B cell (primary cell): ENCODE data around the gene CASP9. TPM values are rescaled to one million over a fixed set of nuclear protein-coding genes. Genes with fewer than 3 reads are reported as not detected.

ENCODE experiments used
- ATAC-seq: fragments of 200-7000 bp; cut with Tn5 transposase; one replicate; pipeline ENCODE4 v1.10.0; 2021; ENCODE audit warnings: low read depth, mild to moderate bottlenecking, moderate number of reproducible peaks, moderate library complexity
- CTCF ChIA-PET: fragments of 350-600 bp; sonication (Branson Sonifier 250); formaldehyde crosslinking; loops from one replicate; lab custom pipeline; 2021; ENCODE audit warnings: antibody characterized with exemption, inconsistent platforms; lab: Charles Lee
- POLR2A ChIA-PET: fragments of 350-600 bp; sonication (Branson Sonifier 250); formaldehyde crosslinking; loops from one replicate; lab custom pipeline; 2021; ENCODE audit warnings: antibody characterized with exemption; lab: Charles Lee
- DNase-seq: peaks from one replicate; pipeline ENCODE4 v3.0.0; 2013
- H2AFZ ChIP-seq: 2 replicates; pipeline ENCODE4 v1.6.1; 2012; ENCODE audit warnings: mild to moderate bottlenecking, low read depth, low read length; ENCODE audit not compliant: insufficient read depth, poor library complexity, severe bottlenecking
- H3K27ac ChIP-seq, 2 donors: 1 replicate in 1 of 2; 2 replicates in 1 of 2; pipeline ENCODE4 v1.5.1; 2012 to 2013; ENCODE audit warnings: low read length in 2 of 2, mild to moderate bottlenecking in 2 of 2, moderate library complexity in 1 of 2
- H3K27me3 ChIP-seq, 4 experiments: fragments of 200-600 bp in 1 of 4; sonication (generic) in 1 of 4; replicated peaks in 1 of 4; 1 replicate in 2 of 4; 2 replicates in 2 of 4; pipeline versions ENCODE4 v1.6.1 to v1.7.0; 2013 to 2016; ENCODE audit warnings: low read length in 3 of 4, mild to moderate bottlenecking in 2 of 4, mixed read lengths in 1 of 4, moderate library complexity in 1 of 4; ENCODE audit not compliant: insufficient read depth in 4 of 4, control insufficient read depth in 3 of 4; ENCODE audit errors: control extremely low read depth in 1 of 4
- H3K36me3 ChIP-seq, 2 experiments: replicated peaks in 1 of 2; 1 replicate in 1 of 2; 2 replicates in 1 of 2; pipeline versions ENCODE4 v1.6.1 to v1.7.1; 2013; ENCODE audit warnings: low read length in 1 of 2; ENCODE audit not compliant: insufficient read depth in 2 of 2, control insufficient read depth in 1 of 2; ENCODE audit errors: control extremely low read depth in 1 of 2, extremely low read depth in 1 of 2
- H3K4me1 ChIP-seq, 2 donors: fragments of 200-600 bp in 1 of 2; sonication (generic) in 1 of 2; 1 replicate in 1 of 2; 2 replicates in 1 of 2; pipeline versions ENCODE4 v1.5.1 to v1.6.1; 2013 to 2017; ENCODE audit warnings: low read length in 2 of 2; ENCODE audit not compliant: control insufficient read depth in 2 of 2, insufficient read depth in 2 of 2
- H3K4me2 ChIP-seq: replicated peaks from 2 replicates; pipeline ENCODE3; 2012; ENCODE audit warnings: mild to moderate bottlenecking, low read depth, low read length; ENCODE audit not compliant: poor library complexity, severe bottlenecking
- H3K4me3 ChIP-seq, 5 experiments: fragments of 200-600 bp in 1 of 5; sonication (generic) in 1 of 5; 1 replicate in 3 of 5; 2 replicates in 2 of 5; pipeline versions ENCODE4 v1.5.1 to v1.7.0; 2011 to 2016; ENCODE audit warnings: low read length in 4 of 5, mild to moderate bottlenecking in 4 of 5, low read depth in 2 of 5, control low read depth in 1 of 5, moderate library complexity in 1 of 5; ENCODE audit not compliant: insufficient read depth in 1 of 5; ENCODE audit errors: control extremely low read depth in 1 of 5, extremely low read depth in 1 of 5
- H3K79me2 ChIP-seq: fragments of 200-600 bp; sonication (generic); one replicate; pipeline ENCODE4 v1.6.0; 2016; ENCODE audit warnings: low read length; ENCODE audit not compliant: control insufficient read depth, insufficient read depth
- H3K9ac ChIP-seq: fragments of 200-600 bp; sonication (generic); 2 replicates; pipeline ENCODE4 v1.6.1; 2017; ENCODE audit warnings: mild to moderate bottlenecking, low read length, moderate library complexity
- H3K9me3 ChIP-seq, 3 donors: one replicate each; pipeline versions ENCODE4 v1.6.1 to v1.7.1; 2013; ENCODE audit warnings: low read length in 2 of 3; ENCODE audit not compliant: control insufficient read depth in 2 of 3, insufficient read depth in 1 of 3; ENCODE audit errors: control extremely low read depth in 1 of 3
- H4K20me1 ChIP-seq: 2 replicates; pipeline ENCODE4 v1.6.0; 2012; ENCODE audit warnings: mild to moderate bottlenecking, low read length; ENCODE audit not compliant: insufficient read depth, control insufficient read depth, poor library complexity, severe bottlenecking
- H3K27ac Mint-ChIP-seq: one replicate; pipeline ENCODE4 v1.8.0; 2021; ENCODE audit warnings: mixed read lengths
- H3K27me3 Mint-ChIP-seq: one replicate; pipeline ENCODE4 v1.8.0; 2021; ENCODE audit warnings: mixed read lengths
- H3K4me1 Mint-ChIP-seq: one replicate; pipeline ENCODE4 v1.8.0; 2021; ENCODE audit warnings: mixed read lengths
- H3K4me3 Mint-ChIP-seq: one replicate; pipeline ENCODE4 v1.8.0; 2021; ENCODE audit warnings: mixed read lengths
- H3K9me3 Mint-ChIP-seq: one replicate; pipeline ENCODE4 v1.8.0; 2022; ENCODE audit warnings: mixed read lengths; ENCODE audit not compliant: insufficient read depth
- CTCF ChIP-seq: fragments of 200-600 bp; IDR thresholded peaks from one replicate; pipeline ENCODE4 v1.8.0; 2022; ENCODE audit warnings: antibody characterized with exemption, mild to moderate bottlenecking
- EZH2 ChIP-seq: IDR thresholded peaks from 2 replicates; pipeline ENCODE4 v1.6.1; 2012; ENCODE audit warnings: borderline replicate concordance, low read depth, mild to moderate bottlenecking, moderate library complexity, low read length; ENCODE audit not compliant: insufficient read depth, poor library complexity, severe bottlenecking
- WGBS: methylation state at CpG from one replicate; pipeline ENCODE4 v1.1.5; 2013; ENCODE audit warnings: missing lambda C conversion rate; ENCODE audit not compliant: insufficient coverage; 5-methylcytosine and 5-hydroxymethylcytosine counted together
- intact Hi-C: fragments of 100-400 bp; cut with micrococcal nuclease; formaldehyde crosslinking; loops from one replicate; pipeline ENCODE4 v1.10.0; 2022
- polyA plus RNA-seq: library from polyadenylated mRNA; depleted of rRNA; stranded (reverse); fragments of >200 nt; gene quantifications from 2 replicates; pipeline ENCODE4 v1.2.3, GENCODE V29; 2012
- total RNA-seq, 2 donors: library from RNA; stranded (reverse); fragments of 120-200 nt in 1 of 2; gene quantifications; 1 replicate in 1 of 2; 2 replicates in 1 of 2; pipeline versions ENCODE4 v1.2.3 to v1.2.4, GENCODE V29; 2013 to 2022

The CASP9 gene
- total and polyA plus RNA-seq, 2 donors (not counting 1 experiment from before 2014, with no cell fraction given): 16.8 to 22.9 TPM

- H3K4me1 Mint-ChIP-seq: no peaks in the 10 kb centered on the region
- 69% methylated on average over 2 of the region's 9 CpGs for WGBS
Measured at GRCh38 chr1:15460708-15461095, 63.3 kb downstream of the CASP9 start.

More at GRCh38 chr1:15460708-15461095, 63.3 kb downstream of the CASP9 start:
- DNase-seq (no peak), ATAC-seq (no peak)
- H3K4me2 ChIP-seq: no peak overlapping the region
- H3K27me3 ChIP-seq: no peaks in the 10 kb centered on the region
- no peak overlapping the region for H2AFZ ChIP-seq
- no peaks in the 10 kb centered on the region for H3K79me2 ChIP-seq
- H3K9ac ChIP-seq: no peak overlapping the region
- ChIA-PET POLR2A (no interaction called here), CTCF (no interaction called here)
- Mint-ChIP-seq H3K9me3 (no peaks in the 10 kb centered on the region), H3K4me3 (no peak overlapping the region), H3K27me3 (peaks cover 12% of the 10 kb centered on the region), H3K27ac (no peak overlapping the region)
- no peaks in the 10 kb centered on the region for H3K36me3 ChIP-seq
- TF ChIP-seq CTCF (no peak), EZH2 (no peak)
- no peak overlapping the region for H3K27ac ChIP-seq
- no peaks in the 10 kb centered on the region for H3K4me1 ChIP-seq
- no peak overlapping the region for H3K4me3 ChIP-seq
- no peaks in the 10 kb centered on the region for H4K20me1 ChIP-seq
- H3K9me3 ChIP-seq: no peaks in the 10 kb centered on the region
- intact Hi-C loops: no loop called here
